Gastrocnemius medialis (tissue), 4 donors: ENCODE measurements around the gene CHM. TPM values are rescaled to one million over a fixed set of nuclear protein-coding genes. Genes with fewer than 3 reads are reported as not detected.
"Not testable (repeated sequence)": the region's sequence is repeated elsewhere in the genome, so short reads cannot be mapped to it uniquely, and the experiment has no call there.

Experiments used
- ATAC-seq, 2 donors: fragments of 150-250 bp; one replicate each; pipeline ENCODE4 v1.9.1; 2016
- DNase-seq, 2 donors: peaks; one replicate each; pipeline ENCODE4 v3.0.0-alpha.2; 2019
- H3K27ac ChIP-seq, 4 donors: fragments of 200-600 bp; sonication (generic); 1 replicate in 1 of 4; 2 replicates in 3 of 4; pipeline ENCODE4 v1.5.1; 2016 to 2018; ENCODE audit warnings: mild to moderate bottlenecking in 2 of 4, moderate library complexity in 1 of 4
- H3K27me3 ChIP-seq, 3 donors: fragments of 200-600 bp; sonication (generic) in 2 of 3; 1 replicate in 1 of 3; 2 replicates in 2 of 3; pipeline versions ENCODE4 v1.5.1 to v1.6.0; 2016 to 2019; ENCODE audit warnings: mild to moderate bottlenecking in 1 of 3, moderate library complexity in 1 of 3
- H3K36me3 ChIP-seq, 2 donors: fragments of 200-600 bp; sonication (generic) in 1 of 2; one replicate each; pipeline ENCODE4 v1.5.1; 2017 to 2018
- H3K4me1 ChIP-seq, 2 donors: fragments of 200-600 bp; sonication (generic) in 1 of 2; one replicate each; pipeline ENCODE4 v1.5.1; 2016 to 2017; ENCODE audit warnings: mild to moderate bottlenecking in 2 of 2
- H3K4me3 ChIP-seq, 4 donors: fragments of 200-600 bp; sonication (generic) in 3 of 4; 1 replicate in 1 of 4; 2 replicates in 3 of 4; pipeline ENCODE4 v1.5.1; 2016 to 2019; ENCODE audit warnings: mild to moderate bottlenecking in 2 of 4
- H3K9me3 ChIP-seq, 3 donors: fragments of 200-600 bp; sonication (generic) in 2 of 3; 1 replicate in 1 of 3; 2 replicates in 2 of 3; pipeline ENCODE4 v1.5.1; 2016 to 2019
- POLR2A ChIP-seq, 2 donors: fragments of 450-650 bp; IDR thresholded peaks; one replicate each; pipeline ENCODE4 v1.6.1; 2017; ENCODE audit warnings: antibody characterized with exemption in 2 of 2, mild to moderate bottlenecking in 2 of 2, moderate library complexity in 2 of 2
- in situ Hi-C, 4 donors: fragments of 200-750 bp; cut with MboI; loops; one replicate each; pipeline versions ENCODE4 v1.15.0 to v1.8.0; 2017; ENCODE audit warnings: low sequenced_read_pairs in 4 of 4
- intact Hi-C: fragments of 100-400 bp; cut with DNase I; formaldehyde crosslinking; loops from one replicate; pipeline ENCODE4 v1.15.1; 2023; ENCODE audit warnings: low total_unique reads
- total RNA-seq, 4 donors: library from RNA; depleted of rRNA; stranded (reverse); fragments of >200 nt; gene quantifications; one replicate each; pipeline versions ENCODE4 v1.1.0 to v1.2.3, GENCODE V29; 2016
- TF ChIP-seq, protein P1 (sequence below), 5 experiments: fragments of 450-650 bp in 3 of 5; fragments of 200-600 bp in 2 of 5; sonication (generic) in 2 of 5; IDR thresholded peaks in 4 of 5; conservative IDR thresholded peaks in 1 of 5; 1 replicate in 4 of 5; 2 replicates in 1 of 5; pipeline ENCODE4 v1.5.1; 2016 to 2019; ENCODE audit warnings: antibody characterized with exemption in 5 of 5, mild to moderate bottlenecking in 3 of 5, moderate library complexity in 3 of 5

Gene CHM
- total RNA-seq, 4 donors from 2014 or later, result 10.4 to 17.8 (median 13.8) TPM

DNA sequence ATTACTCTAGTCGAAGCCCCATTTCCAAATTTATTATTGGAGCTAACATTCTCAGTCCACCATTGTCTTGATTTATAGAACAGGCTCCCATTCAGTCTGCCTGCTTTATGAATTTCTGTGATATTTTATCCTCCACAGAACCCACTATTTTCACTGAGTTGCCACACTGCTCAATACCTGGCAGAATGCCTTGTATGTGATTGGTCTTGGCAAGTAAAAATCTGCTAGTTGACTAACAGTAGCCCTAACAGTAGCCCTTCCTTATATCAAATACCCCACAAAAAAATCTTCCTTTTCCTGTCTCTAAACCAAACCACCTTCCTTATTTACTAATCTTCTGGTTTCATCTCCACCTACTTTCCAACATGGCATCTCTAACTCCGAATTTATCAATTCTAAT, 82.6 kb downstream of the CHM start:
- DNase-seq (no peak), ATAC-seq (no peak)
- intact Hi-C loops (no loop called here), in situ Hi-C loops (no loop called here)
- H3K4me3 ChIP-seq, result no peak overlapping the region
- no peaks in the 10 kb centered on the region for H3K9me3 ChIP-seq
- TF ChIP-seq POLR2A (IDR thresholded peaks at IDR 0.05), result no peak
- TF ChIP-seq, protein P1, sequence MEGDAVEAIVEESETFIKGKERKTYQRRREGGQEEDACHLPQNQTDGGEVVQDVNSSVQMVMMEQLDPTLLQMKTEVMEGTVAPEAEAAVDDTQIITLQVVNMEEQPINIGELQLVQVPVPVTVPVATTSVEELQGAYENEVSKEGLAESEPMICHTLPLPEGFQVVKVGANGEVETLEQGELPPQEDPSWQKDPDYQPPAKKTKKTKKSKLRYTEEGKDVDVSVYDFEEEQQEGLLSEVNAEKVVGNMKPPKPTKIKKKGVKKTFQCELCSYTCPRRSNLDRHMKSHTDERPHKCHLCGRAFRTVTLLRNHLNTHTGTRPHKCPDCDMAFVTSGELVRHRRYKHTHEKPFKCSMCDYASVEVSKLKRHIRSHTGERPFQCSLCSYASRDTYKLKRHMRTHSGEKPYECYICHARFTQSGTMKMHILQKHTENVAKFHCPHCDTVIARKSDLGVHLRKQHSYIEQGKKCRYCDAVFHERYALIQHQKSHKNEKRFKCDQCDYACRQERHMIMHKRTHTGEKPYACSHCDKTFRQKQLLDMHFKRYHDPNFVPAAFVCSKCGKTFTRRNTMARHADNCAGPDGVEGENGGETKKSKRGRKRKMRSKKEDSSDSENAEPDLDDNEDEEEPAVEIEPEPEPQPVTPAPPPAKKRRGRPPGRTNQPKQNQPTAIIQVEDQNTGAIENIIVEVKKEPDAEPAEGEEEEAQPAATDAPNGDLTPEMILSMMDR (IDR thresholded peaks at IDR 0.05 in 4 of 5, conservative IDR thresholded peaks at IDR 0.05 in 1 of 5), result no peak
- no peaks in the 10 kb centered on the region for H3K36me3 ChIP-seq
- no peaks in the 10 kb centered on the region for H3K27me3 ChIP-seq
- no peaks in the 10 kb centered on the region for H3K4me1 ChIP-seq
- no peak overlapping the region for H3K27ac ChIP-seq

DNA sequence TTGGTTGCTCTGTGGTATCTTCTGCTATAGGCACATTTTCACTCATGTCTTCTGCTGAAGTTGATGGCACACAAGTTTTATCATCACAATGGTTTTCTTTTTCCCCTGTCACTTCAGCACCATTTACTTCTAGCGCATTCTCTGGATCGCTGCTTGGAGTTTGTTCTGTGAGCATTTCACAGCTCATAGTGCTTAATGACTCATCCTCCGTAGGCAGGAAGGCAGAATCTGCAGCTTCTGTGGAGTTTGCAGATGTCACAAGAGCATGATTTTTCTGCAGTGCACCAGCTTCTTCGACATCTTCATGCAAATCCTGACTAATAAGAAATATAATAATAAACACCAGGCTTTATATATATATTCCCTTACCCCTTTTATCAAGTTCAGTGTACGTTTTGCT, 83.6 kb downstream of the CHM start:
- H3K9me3 ChIP-seq, result no peaks in the 10 kb centered on the region
- no peaks in the 10 kb centered on the region for H3K36me3 ChIP-seq
- H3K27ac ChIP-seq, result no peak overlapping the region
- TF ChIP-seq, protein P1 (IDR thresholded peaks at IDR 0.05 in 4 of 5, conservative IDR thresholded peaks at IDR 0.05 in 1 of 5), result no peak
- no peak for TF ChIP-seq POLR2A (IDR thresholded peaks at IDR 0.05)
- no peak for DNase-seq
- no peaks in the 10 kb centered on the region for H3K4me1 ChIP-seq
- ATAC-seq, result no peak
- H3K27me3 ChIP-seq, result no peaks in the 10 kb centered on the region
- intact Hi-C loops, result no loop called here
- no peak overlapping the region for H3K4me3 ChIP-seq
- in situ Hi-C loops, result no loop called here

DNA sequence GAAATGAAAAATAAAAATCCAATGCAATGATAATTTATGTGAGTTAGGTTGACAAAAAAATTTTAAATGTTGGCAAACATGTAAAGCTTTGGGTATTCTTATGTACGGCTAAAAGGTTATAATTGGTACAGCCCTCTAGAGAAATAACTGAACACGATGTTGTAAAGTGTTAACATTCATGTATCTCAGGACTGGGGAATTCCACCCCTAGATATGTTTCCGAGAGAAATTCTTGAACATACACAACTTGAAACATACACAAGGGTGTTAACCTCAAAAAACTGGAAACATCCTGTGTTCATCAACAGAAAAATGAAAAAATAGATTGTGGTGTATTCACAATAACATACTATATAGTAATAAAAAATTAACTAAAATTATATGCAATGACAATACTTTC, 91.8 kb downstream of the CHM start:
- TF ChIP-seq, protein P1 (IDR thresholded peaks at IDR 0.05 in 4 of 5, conservative IDR thresholded peaks at IDR 0.05 in 1 of 5), result no peak
- TF ChIP-seq POLR2A (IDR thresholded peaks at IDR 0.05), result no peak
- in situ Hi-C loops, result no loop called here
- DNase-seq, result no peak

DNA sequence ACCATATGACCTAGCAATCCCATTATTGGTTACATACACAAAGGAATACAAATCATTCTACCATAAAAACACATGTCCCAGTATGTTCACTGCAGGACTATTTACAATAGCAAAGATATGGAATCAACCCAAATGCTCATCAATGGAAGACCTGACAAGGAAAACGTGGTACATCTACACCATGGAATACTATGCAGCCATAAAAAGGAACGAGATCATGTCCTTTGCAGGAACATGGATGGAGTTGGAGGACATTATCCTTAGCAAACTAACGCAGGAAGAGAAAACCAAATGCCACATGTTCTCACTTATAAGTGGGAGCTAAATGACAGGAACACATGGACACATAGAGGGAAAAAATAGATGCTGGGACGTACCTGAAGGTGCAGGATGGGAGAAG, 102.6 kb downstream of the CHM start:
- peaks cover 0 to 10% (median 0%) of the 10 kb centered on the region in 3 donors for H3K9me3 ChIP-seq
- H3K27me3 ChIP-seq, H3K27ac ChIP-seq, H3K36me3 ChIP-seq, H3K4me3 ChIP-seq, DNase-seq, H3K4me1 ChIP-seq, ATAC-seq, in situ Hi-C loops, intact Hi-C loops: not testable (repeated sequence)

More for the DNA sequence above, 91.8 kb downstream of the CHM start:
- Histone ChIP-seq H3K27me3 (no peaks in the 10 kb centered on the region), H3K9me3 (no peaks in the 10 kb centered on the region), H3K4me3 (no peak overlapping the region), H3K36me3 (peaks cover 0 to 9% of the 10 kb centered on the region in 2 donors), H3K27ac (no peak overlapping the region), H3K4me1 (no peaks in the 10 kb centered on the region)
- ATAC-seq, result no peak
- intact Hi-C loops, result no loop called here

DNA sequence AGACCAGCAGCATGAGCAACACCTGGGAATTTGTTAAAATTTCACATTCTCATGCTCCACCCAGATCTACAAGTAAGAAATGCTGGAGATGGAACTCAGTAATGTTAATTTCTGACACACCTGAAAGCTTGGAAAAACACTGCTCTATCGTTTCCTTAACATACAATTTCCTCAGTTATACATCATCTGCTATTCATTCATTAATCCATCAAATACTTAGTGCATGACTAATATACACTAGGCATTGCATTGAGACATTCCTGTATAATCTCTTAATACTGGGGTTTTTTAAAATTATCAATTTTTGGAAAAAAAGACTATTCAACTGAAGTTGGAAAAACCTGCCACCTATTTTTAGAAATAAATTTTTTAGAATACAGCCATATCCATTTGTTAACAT, 106.1 kb downstream of the CHM start:
- Histone ChIP-seq H3K27me3 (no peaks in the 10 kb centered on the region), H3K36me3 (no peaks in the 10 kb centered on the region), H3K4me3 (no peak overlapping the region), H3K4me1 (no peaks in the 10 kb centered on the region), H3K9me3 (peaks cover 0 to 10% (median 0%) of the 10 kb centered on the region in 3 donors), H3K27ac (no peak overlapping the region)
- DNase-seq (no peak), ATAC-seq (no peak)
- intact Hi-C loops, result no loop called here
- TF ChIP-seq, protein P1 (IDR thresholded peaks at IDR 0.05 in 4 of 5, conservative IDR thresholded peaks at IDR 0.05 in 1 of 5), result no peak
- TF ChIP-seq POLR2A (IDR thresholded peaks at IDR 0.05), result no peak
- in situ Hi-C loops, result no loop called here

DNA sequence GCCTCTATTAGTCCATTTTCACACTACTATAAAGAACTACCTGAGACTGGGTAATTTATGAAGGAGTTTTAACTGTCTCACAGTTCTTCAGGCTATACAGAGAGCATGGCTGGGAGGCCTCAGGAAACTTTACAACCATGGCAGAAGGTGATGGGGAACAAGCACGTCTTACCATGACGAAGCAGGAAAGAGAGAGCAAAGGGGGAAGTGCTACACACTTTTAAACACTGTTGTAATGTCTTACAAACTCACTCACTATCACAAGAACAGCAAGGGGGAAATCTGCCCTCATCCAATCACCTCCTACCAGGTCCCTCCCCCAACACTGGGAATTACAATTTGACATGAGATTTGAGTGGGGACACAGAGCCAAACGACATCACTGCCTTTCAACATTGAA, 107.4 kb downstream of the CHM start:
- H3K27ac ChIP-seq, H3K9me3 ChIP-seq, H3K36me3 ChIP-seq, DNase-seq, intact Hi-C loops, H3K4me1 ChIP-seq, ATAC-seq, in situ Hi-C loops, H3K27me3 ChIP-seq, H3K4me3 ChIP-seq: not testable (repeated sequence)

DNA sequence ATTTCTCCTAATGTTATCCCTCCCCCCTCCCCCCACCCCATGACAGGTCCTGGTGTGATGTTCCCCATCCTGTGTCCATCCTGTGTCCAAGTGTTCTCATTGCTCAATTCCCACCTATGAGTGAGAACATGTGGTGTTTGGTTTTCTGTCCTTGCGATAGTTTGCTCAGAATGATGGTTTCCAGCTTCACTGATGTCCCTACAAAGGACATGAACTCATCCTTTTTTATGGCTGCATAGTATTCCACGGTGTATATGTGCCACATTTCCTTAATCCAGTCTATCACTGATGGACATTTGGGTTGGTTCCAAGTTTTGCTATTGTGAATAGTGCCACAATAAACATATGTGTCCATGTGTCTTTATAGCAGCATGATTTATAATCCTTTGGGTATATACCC, 113.0 kb downstream of the CHM start:
- H3K9me3 ChIP-seq, intact Hi-C loops, ATAC-seq, in situ Hi-C loops, DNase-seq, H3K4me1 ChIP-seq, H3K27ac ChIP-seq, H3K36me3 ChIP-seq, H3K4me3 ChIP-seq, H3K27me3 ChIP-seq: not testable (repeated sequence)
